Pancreas (tissue), 10 donors: ENCODE data around the gene NECAP2. TPM values are rescaled to one million over a fixed set of nuclear protein-coding genes. Genes with fewer than 3 reads are reported as not detected.
A peak's percentile ranks its signal among the peaks of the same experiment; 100 is the strongest.

Experiments used
- ATAC-seq, 4 donors: fragments of 200-7000 bp; cut with Tn5 transposase; one replicate each; pipeline versions ENCODE4 v1.8.0 to v1.9.1; 2020; ENCODE audit warnings: mild to moderate bottlenecking in 4 of 4, moderate library complexity in 4 of 4
- DNase-seq, 6 donors: peaks; one replicate each; pipeline ENCODE4 v3.0.0-alpha.2; 2020
- FAIRE-seq: peaks from 2 replicates; lab custom pipeline; 2012; peaks lifted over from hg19 to GRCh38; lab: Jason Lieb, UNC
- H3K27ac ChIP-seq, 4 donors: fragments of 200-600 bp; sonication (generic); 1 replicate in 3 of 4; 2 replicates in 1 of 4; pipeline versions ENCODE4 v1.5.0 to v1.8.0; 2020
- H3K27me3 ChIP-seq, 4 donors: fragments of 200-600 bp; one replicate each; pipeline ENCODE4 v1.8.0; 2021
- H3K36me3 ChIP-seq, 3 donors: fragments of 200-600 bp; sonication (generic) in 1 of 3; one replicate each; pipeline versions ENCODE4 v1.5.0 to v1.8.0; 2020 to 2021
- H3K4me1 ChIP-seq, 3 donors: fragments of 200-600 bp; one replicate each; pipeline ENCODE4 v1.8.0; 2021
- H3K4me3 ChIP-seq, 4 donors: fragments of 200-600 bp; sonication (generic) in 2 of 4; one replicate each; pipeline versions ENCODE4 v1.5.0 to v1.8.0; 2020 to 2021
- H3K9me3 ChIP-seq, 4 donors: fragments of 200-600 bp; one replicate each; pipeline ENCODE4 v1.8.0; 2021
- CTCF ChIP-seq, 4 donors: fragments of 200-600 bp; sonication (generic) in 3 of 4; IDR thresholded peaks; one replicate each; pipeline versions ENCODE4 v1.5.0 to v1.8.0; 2021; ENCODE audit warnings: antibody characterized with exemption in 4 of 4
- WGBS, 2 donors: extraction: QIAGEN DNeasy Blood & Tissue Kit; methylation state at CpG; one replicate each; pipeline ENCODE4 v1.1.7; 2013; 5-methylcytosine and 5-hydroxymethylcytosine counted together
- intact Hi-C, 3 donors: fragments of 100-400 bp; cut with DNase I; formaldehyde crosslinking; loops; one replicate each; pipeline versions ENCODE4 v1.11.1 to v1.14.2; 2022
- polyA plus RNA-seq, 2 donors: library from polyadenylated mRNA; stranded (reverse); fragments of 200-250 nt; gene quantifications; one replicate each; pipeline ENCODE4 v1.2.3, GENCODE V29; 2013
- total RNA-seq, 6 donors: library from RNA; stranded (reverse); fragmentation: NEBNext Ultra II Directional in 4 of 6; extraction: Animal tissue kit (Norgen Biotek cat#: 25700) in 4 of 6; gene quantifications; one replicate each; pipeline versions ENCODE4 v1.2.1 to v1.2.4, GENCODE V29; 2021 to 2023
- donor health status: healthy with polysubstance abuse.
- donor health status: DM: no; HTN: no; CAD: no; lungs with moderate emphysema.
- donor health status: DM: no; HTN: no; CAD: no.
- donor health status: control.
- donor health status: control.
- donor health status: Bipolar disorder and iron deficiency.
- donor health status: DM: yes; HTN: yes; CAD: no.
- donor health status: DM: no; HTN: no; CAD: no.
- donor health status: DM: no; HTN: no; CAD: no.
- donor health status: DM: yes; HTN: yes; CAD: no.

The NECAP2 gene
- total and polyA plus RNA-seq, 8 donors, result 11.9 to 37.8 (median 16.6) TPM

- FAIRE-seq (no peak), ATAC-seq (no peak), DNase-seq (no peak)
- TF ChIP-seq CTCF (IDR thresholded peaks at IDR 0.05), result no peak
- H3K4me1 ChIP-seq, result peaks cover 0 to 3% (median 0%) of the 10 kb centered on the region in 3 donors
- H3K36me3 ChIP-seq, result no peaks in the 10 kb centered on the region
- H3K27ac ChIP-seq, result no peak within 1 kb of the TSS
- no peaks in the 10 kb centered on the region for H3K27me3 ChIP-seq
- no peaks in the 10 kb centered on the region for H3K9me3 ChIP-seq
- H3K4me3 ChIP-seq, result no peak within 1 kb of the TSS
- intact Hi-C loops, result no loop called here
- WGBS, 2 donors, result 56% methylated on average over 3 of the region's 3 CpGs
Observed at GRCh38 chr1:16436946-16437474, 3.5 kb upstream of the NECAP2 start, which contains the start of gene SPATA21. TSS of gene SPATA21 (minus strand) at chr1:16437424. CDS start at chr1:16431371, 6,053 bp downstream.

GRCh38 chr1:16438516-16438915 lies 2.0 kb upstream of the NECAP2 start:
- peaks cover 0 to 8% (median 0%) of the 10 kb centered on the region in 3 donors for H3K4me1 ChIP-seq
- ATAC-seq (no peak), FAIRE-seq (no peak), DNase-seq (no peak)
- H3K4me3 ChIP-seq, result no peak overlapping the region
- TF ChIP-seq CTCF (IDR thresholded peaks at IDR 0.05), result no peak
- 74 to 75% methylated on average over 2 of the region's 2 CpGs for WGBS, 2 donors
- H3K9me3 ChIP-seq, result no peaks in the 10 kb centered on the region
- intact Hi-C loops, result no loop called here
- H3K27ac ChIP-seq, result no peak overlapping the region
- no peaks in the 10 kb centered on the region for H3K27me3 ChIP-seq
- peaks cover 0 to 1% (median 0%) of the 10 kb centered on the region in 3 donors for H3K36me3 ChIP-seq

- H3K27ac ChIP-seq, result no peak overlapping the region
- H3K4me3 ChIP-seq, result no peak overlapping the region
- H3K4me1 ChIP-seq, result peaks cover 0 to 8% (median 0%) of the 10 kb centered on the region in 3 donors
- TF ChIP-seq CTCF (IDR thresholded peaks at IDR 0.05), result no peak
- H3K36me3 ChIP-seq, result peaks cover 0 to 5% (median 0%) of the 10 kb centered on the region in 3 donors
- ATAC-seq, result no peak
- intact Hi-C loops, result no loop called here
- H3K27me3 ChIP-seq, result no peaks in the 10 kb centered on the region
- H3K9me3 ChIP-seq, result no peaks in the 10 kb centered on the region
- DNase-seq, result no peak
- 65 to 79% methylated on average over 2 of the region's 2 CpGs for WGBS, 2 donors
- no peak for FAIRE-seq
Observed at GRCh38 chr1:16438924-16439323, 1.6 kb upstream of the NECAP2 start.

DNA sequence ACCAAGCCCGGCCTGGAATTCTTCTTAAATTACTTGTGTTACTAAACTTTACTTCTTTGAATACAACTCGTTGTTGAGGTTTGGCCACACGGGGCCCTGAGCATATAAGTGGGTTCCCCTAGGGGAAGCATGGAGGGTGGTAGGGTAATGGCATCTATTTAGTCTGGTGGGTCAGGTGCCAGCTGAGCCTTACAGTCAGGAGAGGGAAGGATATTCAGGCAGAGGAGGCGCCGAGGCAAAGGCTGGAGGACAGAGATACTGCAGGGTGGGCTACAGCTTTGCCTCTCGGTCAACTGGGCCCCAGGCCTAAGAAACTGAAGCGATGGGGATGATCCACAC lies 424 bp upstream of the NECAP2 start:
- 47 to 49% methylated on average over 7 of the region's 7 CpGs for WGBS, 2 donors
- intact Hi-C loops, result no loop called here
- peaks cover 0 to 8% (median 0%) of the 10 kb centered on the region in 3 donors for H3K4me1 ChIP-seq
- FAIRE-seq, result no peak
- peak in 3 of 4 donors; percentile 16 to 24 (median 23) for ATAC-seq
- no peaks in the 10 kb centered on the region for H3K27me3 ChIP-seq
- H3K27ac ChIP-seq, result peak overlapping the region in 2 of 4 donors; percentile 76 to 85
- TF ChIP-seq CTCF (IDR thresholded peaks at IDR 0.05), result no peak
- H3K36me3 ChIP-seq, result peaks cover 0 to 7% (median 0%) of the 10 kb centered on the region in 3 donors
- DNase-seq, result peak in 1 of 6 donors; percentile 4
- peak overlapping the region in 2 of 4 donors; percentile 97 to 98 for H3K4me3 ChIP-seq
- H3K9me3 ChIP-seq, result no peaks in the 10 kb centered on the region

DNA sequence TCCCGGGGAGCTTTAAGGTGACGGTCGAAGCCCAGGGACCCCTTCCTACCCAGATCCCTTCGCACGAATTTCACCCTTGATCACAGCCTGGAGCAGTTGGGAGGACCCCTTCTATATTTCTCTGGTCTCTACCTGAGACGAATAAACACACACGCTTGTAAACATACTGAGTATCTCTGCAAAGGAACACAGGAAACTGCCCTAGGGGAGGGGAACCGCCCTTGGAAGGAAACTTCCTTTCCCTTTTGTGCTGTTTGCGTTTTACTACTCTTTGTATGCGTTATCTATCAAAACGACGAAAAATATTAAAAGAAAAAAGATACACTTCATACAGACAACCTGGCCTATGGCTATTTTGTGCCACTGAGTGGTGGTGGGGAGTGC lies 750 bp downstream of the NECAP2 start:
- no peaks in the 10 kb centered on the region for H3K9me3 ChIP-seq
- peak overlapping the region in 1 of 4 donors; percentile 85 for H3K27ac ChIP-seq
- peak overlapping the region; percentile 78 to 100 (median 98) for H3K4me3 ChIP-seq
- TF ChIP-seq CTCF (IDR thresholded peaks at IDR 0.05), result no peak
- ATAC-seq (peak in 3 of 4 donors; percentile 5 to 13 (median 7)), DNase-seq (no peak), FAIRE-seq (no peak)
- intact Hi-C loops, result no loop called here
- 1 to 3% methylated on average over 12 of the region's 12 CpGs for WGBS, 2 donors
- H3K36me3 ChIP-seq, result peaks cover 0 to 7% (median 0%) of the 10 kb centered on the region in 3 donors
- peaks cover 0 to 8% (median 0%) of the 10 kb centered on the region in 3 donors for H3K4me1 ChIP-seq
- no peaks in the 10 kb centered on the region for H3K27me3 ChIP-seq
